Fibroblast of the conjunctiva (primary cell): ENCODE data around the gene PRRT2.

Experiments used
- DNase-seq: peaks from one replicate; pipeline ENCODE4 v3.0.0-alpha.2; 2010; ENCODE audit warnings: low read depth

Gene PRRT2

GRCh38 chr16:29863669-29863984 is 51.6 kb downstream of the PRRT2 start:
- DNase-seq = no peak

- DNase-seq = no peak
Measured at GRCh38 chr16:29864205-29864604, 52.2 kb downstream of the PRRT2 start.
